ENCODE results near the gene CYP3A5. TPM values are rescaled to one million over a fixed set of nuclear protein-coding genes. Genes with fewer than 3 reads are reported as not detected.
A peak's percentile ranks its signal among the peaks of the same experiment; 100 is the strongest.

Gene CYP3A5
- total and polyA plus RNA-seq, 9 of the 15 experiments (the other 6 are each of a cell fraction or from before 2014, with no cell fraction given), result 0.73 to 2.8 (median 1.5) TPM

GRCh38 chr7:99601656-99602310, 78.0 kb downstream of the CYP3A5 start:
- no peak for FAIRE-seq
- H3K27me3 ChIP-seq (ENCODE audit: control insufficient read depth in 2 of 2, insufficient read depth in 2 of 2, low read length in 2 of 2), result peaks cover 0 to 12% of the 10 kb centered on the region in 2 experiments; a peak in 2 of 5 replicates
- TF ChIP-seq HDGF (IDR thresholded peaks at IDR 0.05) (no peak), CTCF (IDR thresholded peaks at IDR 0.05 in 2 of 3, conservative IDR thresholded peaks at IDR 0.05 in 1 of 3; ENCODE audit: insufficient read depth in 2 of 3, low read depth in 1 of 3, low read length in 3 of 3) (peak in 1 of 3 experiments; percentile 44; a peak in 3 of 6 replicates)
- H3K9me1 ChIP-seq (ENCODE audit: control insufficient read depth, insufficient read depth, low read length), result no peaks in the 10 kb centered on the region
- no peak overlapping the region for H2AFZ ChIP-seq (ENCODE audit: low read depth, low read length)
- H4K20me1 ChIP-seq (replicated peaks; ENCODE audit: control insufficient read depth, insufficient read depth, low read length), result no peaks in the 10 kb centered on the region
- no peaks in the 10 kb centered on the region for H3K9me3 ChIP-seq (replicated peaks; ENCODE audit: control insufficient read depth, insufficient read depth, low read depth, low read length)
- no peak overlapping the region for H3K4me2 ChIP-seq (ENCODE audit: insufficient read depth, low read length)
- H3K79me2 ChIP-seq (ENCODE audit: control insufficient read depth, insufficient read depth, low read length), result no peaks in the 10 kb centered on the region
- ChIA-PET CTCF (ENCODE audit: low intra/inter-chr PET ratio) (no interaction called here), POLR2A (interaction anchor here (0.5 to 1.5 kb wide), 4 partner anchors 9 to 454 kb away, joined by 3 to 4 read pairs (median 3); no protein-coding TSS in a partner anchor)
- in situ Hi-C loops (cut with MboI) (no loop called here), intact Hi-C loops (cut with micrococcal nuclease) (no loop called here)
- H3K4me1 ChIP-seq (replicated peaks in 1 of 2; ENCODE audit: control insufficient read depth in 2 of 2, insufficient read depth in 2 of 2, low read length in 2 of 2), result peaks cover 4 to 11% of the 10 kb centered on the region in 2 experiments; a peak in 3 of 5 replicates
- no peak overlapping the region; a peak in 1 of 4 replicates for H3K9ac ChIP-seq (ENCODE audit: insufficient read depth in 1 of 2, low read depth in 2 of 2, low read length in 2 of 2)
- H3K4me3 ChIP-seq, result no peak overlapping the region
- BruUV-seq (replicated peaks), result no TSS peak
- no peak overlapping the region for H3K27ac ChIP-seq (ENCODE audit: extremely low read depth, low read depth, low read length)
- 15% methylated on average over 7 of the region's 7 CpGs for WGBS (ENCODE audit: insufficient coverage, low coverage, missing lambda C conversion rate)
- no peaks in the 10 kb centered on the region for H3K36me3 ChIP-seq (ENCODE audit: control insufficient read depth, insufficient read depth, low read length)
- no peak for ATAC-seq
- DNase-seq (ENCODE audit: extremely low read depth in 1 of 4, low spot score in 3 of 4), result no peak

DNA sequence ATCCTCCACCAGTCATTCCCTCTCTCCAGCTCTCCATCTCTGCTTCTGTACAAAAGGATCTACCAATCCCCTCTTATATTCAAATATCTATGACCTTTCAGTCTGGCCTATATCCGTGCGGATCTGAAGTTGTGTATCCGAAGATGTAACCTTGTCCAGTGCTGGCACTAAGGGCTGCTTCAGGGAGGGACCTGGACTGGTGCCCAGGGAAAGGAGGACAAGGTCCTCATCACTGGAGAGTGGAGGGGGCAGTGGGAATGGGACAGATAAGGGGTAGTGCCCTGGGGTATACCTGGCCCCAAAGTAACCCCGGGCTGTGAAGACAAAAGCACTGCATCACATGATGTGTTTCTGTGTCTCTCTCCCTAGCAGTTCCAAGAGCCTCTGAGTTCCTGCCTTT, 80.0 kb downstream of the CYP3A5 start:
- Histone ChIP-seq H3K36me3 (ENCODE audit: control insufficient read depth, insufficient read depth, low read length) (no peaks in the 10 kb centered on the region), H3K4me2 (ENCODE audit: insufficient read depth, low read length) (no peak overlapping the region), H3K79me2 (ENCODE audit: control insufficient read depth, insufficient read depth, low read length) (no peaks in the 10 kb centered on the region), H4K20me1 (replicated peaks; ENCODE audit: control insufficient read depth, insufficient read depth, low read length) (no peaks in the 10 kb centered on the region), H3K9me3 (replicated peaks; ENCODE audit: control insufficient read depth, insufficient read depth, low read depth, low read length) (no peaks in the 10 kb centered on the region), H3K9me1 (ENCODE audit: control insufficient read depth, insufficient read depth, low read length) (no peaks in the 10 kb centered on the region), H3K9ac (ENCODE audit: insufficient read depth in 1 of 2, low read depth in 2 of 2, low read length in 2 of 2) (no peak overlapping the region), H3K27me3 (ENCODE audit: control insufficient read depth in 2 of 2, insufficient read depth in 2 of 2, low read length in 2 of 2) (no peaks in the 10 kb centered on the region; a peak in 1 of 5 replicates), H2AFZ (ENCODE audit: low read depth, low read length) (no peak overlapping the region), H3K4me3 (no peak overlapping the region), H3K27ac (ENCODE audit: extremely low read depth, low read depth, low read length) (no peak overlapping the region), H3K4me1 (replicated peaks in 1 of 2; ENCODE audit: control insufficient read depth in 2 of 2, insufficient read depth in 2 of 2, low read length in 2 of 2) (peaks cover 4 to 11% of the 10 kb centered on the region in 2 experiments; a peak in 3 of 5 replicates)
- no peak for FAIRE-seq
- in situ Hi-C loops (cut with MboI), result no loop called here
- WGBS (ENCODE audit: insufficient coverage, low coverage, missing lambda C conversion rate), result 20% methylated on average over 4 of the region's 4 CpGs
- no TSS peak for BruUV-seq (replicated peaks)
- ChIA-PET POLR2A (no interaction called here), CTCF (ENCODE audit: low intra/inter-chr PET ratio) (no interaction called here)
- no peak for TF ChIP-seq NFIX (CRISPR knock-in tag; IDR thresholded peaks at IDR 0.05; ENCODE audit: low read depth)
- TF ChIP-seq NR2F6 (CRISPR knock-in tag; IDR thresholded peaks at IDR 0.05), result no peak
- TF ChIP-seq, protein P1, sequence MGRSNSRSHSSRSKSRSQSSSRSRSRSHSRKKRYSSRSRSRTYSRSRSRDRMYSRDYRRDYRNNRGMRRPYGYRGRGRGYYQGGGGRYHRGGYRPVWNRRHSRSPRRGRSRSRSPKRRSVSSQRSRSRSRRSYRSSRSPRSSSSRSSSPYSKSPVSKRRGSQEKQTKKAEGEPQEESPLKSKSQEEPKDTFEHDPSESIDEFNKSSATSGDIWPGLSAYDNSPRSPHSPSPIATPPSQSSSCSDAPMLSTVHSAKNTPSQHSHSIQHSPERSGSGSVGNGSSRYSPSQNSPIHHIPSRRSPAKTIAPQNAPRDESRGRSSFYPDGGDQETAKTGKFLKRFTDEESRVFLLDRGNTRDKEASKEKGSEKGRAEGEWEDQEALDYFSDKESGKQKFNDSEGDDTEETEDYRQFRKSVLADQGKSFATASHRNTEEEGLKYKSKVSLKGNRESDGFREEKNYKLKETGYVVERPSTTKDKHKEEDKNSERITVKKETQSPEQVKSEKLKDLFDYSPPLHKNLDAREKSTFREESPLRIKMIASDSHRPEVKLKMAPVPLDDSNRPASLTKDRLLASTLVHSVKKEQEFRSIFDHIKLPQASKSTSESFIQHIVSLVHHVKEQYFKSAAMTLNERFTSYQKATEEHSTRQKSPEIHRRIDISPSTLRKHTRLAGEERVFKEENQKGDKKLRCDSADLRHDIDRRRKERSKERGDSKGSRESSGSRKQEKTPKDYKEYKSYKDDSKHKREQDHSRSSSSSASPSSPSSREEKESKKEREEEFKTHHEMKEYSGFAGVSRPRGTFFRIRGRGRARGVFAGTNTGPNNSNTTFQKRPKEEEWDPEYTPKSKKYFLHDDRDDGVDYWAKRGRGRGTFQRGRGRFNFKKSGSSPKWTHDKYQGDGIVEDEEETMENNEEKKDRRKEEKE (IDR thresholded peaks at IDR 0.05; ENCODE audit: borderline replicate concordance in 1 of 2, control insufficient read depth in 1 of 2, low read depth in 2 of 2, low read length in 1 of 2), result no peak
- no peak for TF ChIP-seq ID3 (CRISPR knock-in tag; IDR thresholded peaks at IDR 0.05)
- TF ChIP-seq ID3 (tag; IDR thresholded peaks at IDR 0.05), result no peak
- ATAC-seq, result no peak
- no peak for DNase-seq (ENCODE audit: extremely low read depth in 1 of 4, low spot score in 3 of 4)
- intact Hi-C loops (cut with micrococcal nuclease), result no loop called here

All from K562 (cell line).